Measurements from ENCODE around the gene HSF2BP.
"Not testable (repeated sequence)": the region's sequence is repeated elsewhere in the genome, so short reads cannot be mapped to it uniquely, and the experiment has no call there.

HSF2BP gene

DNA sequence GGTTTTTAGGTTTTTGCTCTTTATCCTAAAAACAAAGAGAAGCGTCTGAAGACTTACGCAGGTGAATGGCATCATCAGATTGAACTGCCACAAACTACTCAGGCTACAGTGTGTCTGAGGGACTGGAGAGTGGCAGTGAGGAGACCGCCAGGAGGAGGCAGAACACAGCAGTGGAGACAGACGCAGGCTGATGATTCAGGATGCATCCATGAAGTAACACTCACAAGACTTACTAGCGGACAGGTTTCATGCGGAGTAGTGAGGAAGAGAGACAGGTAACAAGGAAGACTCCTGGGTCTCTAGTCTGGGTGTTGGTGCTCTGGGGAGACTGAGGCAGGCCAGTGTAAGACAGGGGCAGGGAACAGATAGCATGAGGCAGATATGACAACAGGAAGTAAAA, 5.7 kb downstream of the HSF2BP start:
- H3K27me3 ChIP-seq (ENCODE audit: insufficient read depth, low read depth, severe bottlenecking) = no peaks in the 10 kb centered on the region
- no peak overlapping the region for H3K4me3 ChIP-seq (ENCODE audit: low read depth, low read length)
- no peak for DNase-seq
- no peaks in the 10 kb centered on the region for H3K9me3 ChIP-seq (ENCODE audit: severe bottlenecking)
- peaks cover 4% of the 10 kb centered on the region; the same call in 1 of the 2 replicates for H3K36me3 ChIP-seq
- no peak overlapping the region for H3K27ac ChIP-seq
- no peak for TF ChIP-seq CTCF (IDR thresholded peaks at IDR 0.05; ENCODE audit: low read depth, low read length)

DNA sequence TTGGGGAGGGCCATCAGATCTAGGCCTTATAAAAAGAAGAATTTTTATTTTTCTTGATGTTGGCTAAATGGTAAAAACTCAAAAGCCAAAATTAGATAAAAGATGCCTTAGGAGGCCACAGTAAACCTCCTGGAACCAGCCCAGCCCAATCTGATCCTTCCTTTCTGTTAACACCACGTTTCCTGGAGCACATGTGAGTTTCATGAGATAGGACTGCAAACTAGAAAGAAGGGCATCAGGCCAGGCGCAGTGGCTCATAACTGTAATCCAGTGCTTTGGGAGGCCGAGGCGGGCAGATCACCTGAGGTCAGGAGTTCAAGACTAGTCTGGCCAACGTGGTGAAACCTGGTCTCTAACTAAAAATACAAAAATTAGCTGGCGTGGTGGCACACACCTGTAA, 6.7 kb downstream of the HSF2BP start:
- DNase-seq = no peak
- no peaks in the 10 kb centered on the region for H3K27me3 ChIP-seq (ENCODE audit: insufficient read depth, low read depth, severe bottlenecking)
- H3K36me3 ChIP-seq = peaks cover 4% of the 10 kb centered on the region; the same call in 1 of the 2 replicates
- H3K27ac ChIP-seq = no peak overlapping the region
- no peak for TF ChIP-seq CTCF (IDR thresholded peaks at IDR 0.05; ENCODE audit: low read depth, low read length)
- H3K9me3 ChIP-seq (ENCODE audit: severe bottlenecking) = no peaks in the 10 kb centered on the region
- H3K4me3 ChIP-seq (ENCODE audit: low read depth, low read length) = no peak overlapping the region

- not testable (repeated sequence) for H3K27ac ChIP-seq; H3K27me3 ChIP-seq (ENCODE audit: insufficient read depth, low read depth, severe bottlenecking); H3K4me3 ChIP-seq (ENCODE audit: low read depth, low read length); H3K36me3 ChIP-seq; H3K9me3 ChIP-seq (ENCODE audit: severe bottlenecking); DNase-seq
These were observed 7.4 kb downstream of the HSF2BP start for GRCh38 chr21:43651926-43652325.

GRCh38 chr21:43648171-43648570, 11.1 kb downstream of the HSF2BP start:
- Histone ChIP-seq H3K27ac (no peak overlapping the region), H3K4me3 (ENCODE audit: low read depth, low read length) (no peak overlapping the region), H3K36me3 (no peaks in the 10 kb centered on the region), H3K9me3 (ENCODE audit: severe bottlenecking) (no peaks in the 10 kb centered on the region), H3K27me3 (ENCODE audit: insufficient read depth, low read depth, severe bottlenecking) (no peaks in the 10 kb centered on the region)
- DNase-seq = no peak
- no peak for TF ChIP-seq CTCF (IDR thresholded peaks at IDR 0.05; ENCODE audit: low read depth, low read length)

- Histone ChIP-seq H3K36me3 (no peaks in the 10 kb centered on the region), H3K27ac (no peak overlapping the region), H3K4me3 (ENCODE audit: low read depth, low read length) (no peak overlapping the region), H3K9me3 (ENCODE audit: severe bottlenecking) (no peaks in the 10 kb centered on the region), H3K27me3 (ENCODE audit: insufficient read depth, low read depth, severe bottlenecking) (no peaks in the 10 kb centered on the region)
- peak; percentile 100 for TF ChIP-seq CTCF (IDR thresholded peaks at IDR 0.05; ENCODE audit: low read depth, low read length)
- DNase-seq = peak; percentile 94
These were observed 12.6 kb downstream of the HSF2BP start for GRCh38 chr21:43646550-43647260.

GRCh38 chr21:43645976-43646375, 13.3 kb downstream of the HSF2BP start:
- Histone ChIP-seq H3K36me3 (no peaks in the 10 kb centered on the region), H3K4me3 (ENCODE audit: low read depth, low read length) (no peak overlapping the region), H3K27ac (no peak overlapping the region), H3K27me3 (ENCODE audit: insufficient read depth, low read depth, severe bottlenecking) (no peaks in the 10 kb centered on the region), H3K9me3 (ENCODE audit: severe bottlenecking) (no peaks in the 10 kb centered on the region)
- no peak for TF ChIP-seq CTCF (IDR thresholded peaks at IDR 0.05; ENCODE audit: low read depth, low read length)
- no peak for DNase-seq

All from WERI-Rb-1 (cell line).